Right lobe of liver (tissue), 4 donors: Measurements from ENCODE around the gene PNP.

Experiments
- POLR2A ChIP-seq: fragments of 450-650 bp; IDR thresholded peaks from one replicate; pipeline ENCODE4 v1.6.1; 2017; ENCODE audit warnings: antibody characterized with exemption, mild to moderate bottlenecking
- TF ChIP-seq, protein P1 (sequence below), 4 donors: fragments of 200-600 bp in 3 of 4; fragments of 450-650 bp in 1 of 4; IDR thresholded peaks; one replicate each; pipeline versions ENCODE4 v1.5.1 to v1.8.0; 2016 to 2022; ENCODE audit warnings: antibody characterized with exemption in 4 of 4, mild to moderate bottlenecking in 2 of 4
- donor health status: DM: no; HTN: no; CAD: no.
- donor health status: DM: no; HTN: no; CAD: no.
- donor health status: DM: no; HTN: yes; CAD: no.

GRCh38 chr14:20434701-20435581 lies 34.3 kb upstream of the PNP start:
- TF ChIP-seq, protein P1, sequence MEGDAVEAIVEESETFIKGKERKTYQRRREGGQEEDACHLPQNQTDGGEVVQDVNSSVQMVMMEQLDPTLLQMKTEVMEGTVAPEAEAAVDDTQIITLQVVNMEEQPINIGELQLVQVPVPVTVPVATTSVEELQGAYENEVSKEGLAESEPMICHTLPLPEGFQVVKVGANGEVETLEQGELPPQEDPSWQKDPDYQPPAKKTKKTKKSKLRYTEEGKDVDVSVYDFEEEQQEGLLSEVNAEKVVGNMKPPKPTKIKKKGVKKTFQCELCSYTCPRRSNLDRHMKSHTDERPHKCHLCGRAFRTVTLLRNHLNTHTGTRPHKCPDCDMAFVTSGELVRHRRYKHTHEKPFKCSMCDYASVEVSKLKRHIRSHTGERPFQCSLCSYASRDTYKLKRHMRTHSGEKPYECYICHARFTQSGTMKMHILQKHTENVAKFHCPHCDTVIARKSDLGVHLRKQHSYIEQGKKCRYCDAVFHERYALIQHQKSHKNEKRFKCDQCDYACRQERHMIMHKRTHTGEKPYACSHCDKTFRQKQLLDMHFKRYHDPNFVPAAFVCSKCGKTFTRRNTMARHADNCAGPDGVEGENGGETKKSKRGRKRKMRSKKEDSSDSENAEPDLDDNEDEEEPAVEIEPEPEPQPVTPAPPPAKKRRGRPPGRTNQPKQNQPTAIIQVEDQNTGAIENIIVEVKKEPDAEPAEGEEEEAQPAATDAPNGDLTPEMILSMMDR (IDR thresholded peaks at IDR 0.05), result no peak
- TF ChIP-seq POLR2A, result no peak
